HG02970 (cell line): ENCODE data around the gene ASTN2.

Source experiments
- ATAC-seq: cut with Tn5 transposase; IDR thresholded peaks from one replicate; pipeline ENCODE4 v1.9.1; 2021; ENCODE audit warnings: mild to moderate bottlenecking, moderate library complexity, moderate number of reproducible peaks; ENCODE audit not compliant: unreplicated experiment, low FRiP score

Gene ASTN2

GRCh38 chr9:117374076-117374725 is 40.7 kb downstream of the ASTN2 start:
- no peak for ATAC-seq

- ATAC-seq, result no peak
Observed at GRCh38 chr9:117368684-117369230, 46.1 kb downstream of the ASTN2 start.

GRCh38 chr9:117365438-117365837 is 49.4 kb downstream of the ASTN2 start:
- ATAC-seq, result no peak

GRCh38 chr9:117363006-117363405 is 51.9 kb downstream of the ASTN2 start:
- ATAC-seq, result no peak

- no peak for ATAC-seq
Observed at GRCh38 chr9:117359910-117360309, 54.9 kb downstream of the ASTN2 start.

- no peak for ATAC-seq
Observed at GRCh38 chr9:117355542-117355941, 59.3 kb downstream of the ASTN2 start.

- ATAC-seq, result no peak
Observed at GRCh38 chr9:117354997-117355396, 59.9 kb downstream of the ASTN2 start.

GRCh38 chr9:117354244-117354847 is 60.5 kb downstream of the ASTN2 start:
- no peak for ATAC-seq

- no peak for ATAC-seq
Observed at GRCh38 chr9:117344892-117345660, 69.8 kb downstream of the ASTN2 start.

- ATAC-seq, result no peak
Observed at GRCh38 chr9:117343427-117343826, 71.4 kb downstream of the ASTN2 start.

- no peak for ATAC-seq
Observed at GRCh38 chr9:117341151-117341550, 73.7 kb downstream of the ASTN2 start.

- no peak for ATAC-seq
Observed at GRCh38 chr9:117340422-117340821, 74.4 kb downstream of the ASTN2 start.

GRCh38 chr9:117335837-117336433 is 78.9 kb downstream of the ASTN2 start:
- ATAC-seq, result no peak

- ATAC-seq, result no peak
Observed at GRCh38 chr9:117334101-117334500, 80.8 kb downstream of the ASTN2 start.

GRCh38 chr9:117325831-117326230 is 89.0 kb downstream of the ASTN2 start:
- no peak for ATAC-seq

GRCh38 chr9:117325110-117325731 is 89.6 kb downstream of the ASTN2 start:
- ATAC-seq, result no peak

GRCh38 chr9:117323390-117323789 is 91.5 kb downstream of the ASTN2 start:
- no peak for ATAC-seq

- ATAC-seq, result no peak
Observed at GRCh38 chr9:117317192-117317591, 97.7 kb downstream of the ASTN2 start.

GRCh38 chr9:117315236-117315635 is 99.6 kb downstream of the ASTN2 start:
- ATAC-seq, result no peak

- ATAC-seq, result no peak
Observed at GRCh38 chr9:117313989-117314388, 100.9 kb downstream of the ASTN2 start.

GRCh38 chr9:117307701-117308100 is 107.2 kb downstream of the ASTN2 start:
- no peak for ATAC-seq
